ENCODE data around the gene MARK3. TPM values are rescaled to one million over a fixed set of nuclear protein-coding genes. Genes with fewer than 3 reads are reported as not detected.
"Not testable (repeated sequence)": the region's sequence is repeated elsewhere in the genome, so short reads cannot be mapped to it uniquely, and the experiment has no call there.

Gene MARK3
- total RNA-seq, result 10 to 100 TPM; 64.3 to 65.7 TPM
- long read RNA-seq, donor 1, transcript MARK3-205 (18 exons, 3,371 nt), result major isoform, 11 of 43 reads
- long read RNA-seq, donor 1, partial matches to known transcripts, result 6 of 43 reads
- long read RNA-seq, donor 1, other reads (novel, unspliced or antisense), result 23 of 43 reads
- long read RNA-seq, donor 2, partial matches to known transcripts, result 6 of 12 reads
- long read RNA-seq, donor 2, other reads (novel, unspliced or antisense), result 2 of 12 reads

- DNase-seq (ENCODE audit: low spot score), result peak; percentile 100
- intact Hi-C loops (cut with DNase I), result loop anchor here in 1 of 2 donors (10.0 kb wide), 1 partner anchor 51 kb away; the partner anchor contains the start of gene EIF5
These were observed at the start of gene MARK3 for GRCh38 chr14:103385152-103385928. Gene MARK3 (plus strand): TSS chr14:103385415. CDS start chr14:103386030, 615 bp downstream.

GRCh38 chr14:103336191-103336590 lies 49.0 kb upstream of the MARK3 start:
- DNase-seq (ENCODE audit: low spot score), result no peak
- intact Hi-C loops (cut with DNase I), result loop anchor here (5.0 to 10.0 kb wide), 2 partner anchors 41 to 49 kb away; partner anchors contain the start of gene MARK3 (in 1 of the 2)

- intact Hi-C loops (cut with DNase I), result loop anchor here (5.0 to 10.0 kb wide), 2 partner anchors 40 to 47 kb away; partner anchors contain the start of gene MARK3 (in 1 of the 2)
- DNase-seq (ENCODE audit: low spot score), result no peak
These were observed 47.4 kb upstream of the MARK3 start for GRCh38 chr14:103337794-103338193.

- no peak for DNase-seq (ENCODE audit: low spot score)
- intact Hi-C loops (cut with DNase I), result loop anchor here (5.0 to 10.0 kb wide), 2 partner anchors 38 to 45 kb away; partner anchors contain the start of gene MARK3 (in 1 of the 2)
These were observed 45.7 kb upstream of the MARK3 start for GRCh38 chr14:103339561-103339960.

- intact Hi-C loops (cut with DNase I), result no loop called here
- DNase-seq (ENCODE audit: low spot score), result no peak
These were observed 44.6 kb upstream of the MARK3 start for GRCh38 chr14:103340480-103341212.

- intact Hi-C loops (cut with DNase I), result no loop called here
- no peak for DNase-seq (ENCODE audit: low spot score)
These were observed 43.7 kb upstream of the MARK3 start for GRCh38 chr14:103341250-103342129.

GRCh38 chr14:103343164-103343879 lies 41.9 kb upstream of the MARK3 start:
- DNase-seq (ENCODE audit: low spot score), result no peak
- intact Hi-C loops (cut with DNase I), result no loop called here

- intact Hi-C loops (cut with DNase I), result no loop called here
- no peak for DNase-seq (ENCODE audit: low spot score)
These were observed 41.1 kb upstream of the MARK3 start for GRCh38 chr14:103343905-103344797.

GRCh38 chr14:103346286-103346685 lies 38.9 kb upstream of the MARK3 start:
- DNase-seq (ENCODE audit: low spot score), result no peak
- intact Hi-C loops (cut with DNase I), result no loop called here

GRCh38 chr14:103347091-103347815 lies 38.0 kb upstream of the MARK3 start:
- no peak for DNase-seq (ENCODE audit: low spot score)
- intact Hi-C loops (cut with DNase I), result no loop called here

GRCh38 chr14:103348154-103348553 lies 37.1 kb upstream of the MARK3 start:
- intact Hi-C loops (cut with DNase I), result no loop called here
- DNase-seq (ENCODE audit: low spot score), result no peak

- DNase-seq (ENCODE audit: low spot score), result no peak
- intact Hi-C loops (cut with DNase I), result loop anchor here in 1 of 2 donors (5.0 kb wide), 1 partner anchor 112 kb away; no protein-coding TSS in a partner anchor
These were observed 35.2 kb upstream of the MARK3 start for GRCh38 chr14:103349982-103350381.

- intact Hi-C loops (cut with DNase I), result loop anchor here in 1 of 2 donors (5.0 kb wide), 1 partner anchor 109 kb away; no protein-coding TSS in a partner anchor
- DNase-seq (ENCODE audit: low spot score), result no peak
These were observed 31.9 kb upstream of the MARK3 start for GRCh38 chr14:103353362-103353761.

- no peak for DNase-seq (ENCODE audit: low spot score)
These were observed 31.1 kb upstream of the MARK3 start for GRCh38 chr14:103354141-103354540.

GRCh38 chr14:103356024-103356682 lies 29.1 kb upstream of the MARK3 start:
- no peak for DNase-seq (ENCODE audit: low spot score)
- intact Hi-C loops (cut with DNase I), result no loop called here

More at GRCh38 chr14:103354141-103354540, 31.1 kb upstream of the MARK3 start:
- intact Hi-C loops (cut with DNase I), result loop anchor here in 1 of 2 donors (5.0 kb wide), 1 partner anchor 108 kb away; no protein-coding TSS in a partner anchor

- intact Hi-C loops (cut with DNase I); DNase-seq (ENCODE audit: low spot score): not testable (repeated sequence)
These were observed 27.7 kb upstream of the MARK3 start for GRCh38 chr14:103357552-103357951.
